Measurements from ENCODE around the gene CORO6. TPM values are rescaled to one million over a fixed set of nuclear protein-coding genes. Genes with fewer than 3 reads are reported as not detected.

Gene CORO6
- 100 to 1,000 TPM in 2 of 4 donors, 10 to 100 TPM in 2; 65.3 to 161 (median 99.2) TPM for total RNA-seq

DNA sequence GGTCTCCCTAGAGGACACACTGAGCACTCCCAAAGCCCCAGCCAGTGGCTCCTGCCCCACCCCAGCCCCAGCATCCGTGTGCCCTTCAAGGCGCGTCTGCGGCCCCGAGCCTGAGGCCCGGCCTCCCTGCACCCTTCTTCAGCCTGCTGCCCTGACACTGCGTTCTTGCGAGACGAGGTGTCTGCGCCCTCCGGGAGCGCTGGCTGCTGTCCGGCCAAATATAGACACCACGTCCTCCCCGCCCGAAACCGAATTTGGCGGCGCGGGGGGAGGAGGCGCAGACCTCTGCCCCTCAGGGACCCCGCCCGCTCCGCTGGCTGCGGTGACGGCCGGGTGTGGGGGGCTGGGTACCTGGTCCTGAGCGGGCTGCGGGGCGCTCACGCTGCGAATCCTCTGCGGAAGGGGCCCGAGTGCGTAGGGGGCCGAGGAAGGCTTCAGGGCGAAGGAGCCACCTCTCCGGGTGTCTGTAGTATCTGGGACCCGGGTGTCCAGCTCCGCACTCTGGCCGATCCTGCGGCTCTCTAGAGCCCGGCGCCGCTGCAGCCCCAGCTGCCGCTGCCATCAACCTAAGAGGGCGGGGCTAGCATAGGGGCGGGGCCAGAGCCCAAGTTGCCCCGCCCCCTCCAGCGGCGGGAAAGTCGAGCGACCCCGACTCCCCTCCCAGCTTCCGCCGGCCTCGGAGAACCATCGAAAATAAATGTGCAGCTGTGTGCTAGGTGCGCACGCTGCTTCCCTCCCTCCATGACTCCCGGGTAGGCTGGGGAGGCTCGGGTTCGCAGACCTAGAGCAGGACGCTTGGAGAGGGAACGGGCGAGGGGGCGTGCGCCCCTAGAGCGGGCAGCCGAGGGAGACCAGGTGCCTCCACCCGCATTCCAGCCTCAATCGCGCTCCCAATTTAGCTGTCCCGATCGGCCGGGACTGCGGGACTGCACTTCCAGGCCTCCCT is at the start of gene CORO6:
CORO6 (minus strand) TSS at position 576 of the 946 bp plus-strand sequence. CDS start 1,491 bp downstream, outside the sequence.
- Histone ChIP-seq H3K4me3 (replicated peaks in 1 of 3) (peak within 1 kb of the TSS; percentile 51 to 83 (median 80)), H3K9me3 (no peaks in the 10 kb centered on the region), H3K27me3 (no peaks in the 10 kb centered on the region), H3K4me1 (peaks cover 16 to 75% of the 10 kb centered on the region in 2 donors), H3K36me3 (no peaks in the 10 kb centered on the region), H3K27ac (peak within 1 kb of the TSS in 2 of 3 donors; percentile 41 to 50)
- intact Hi-C loops (cut with DNase I), result no loop called here
- peak; percentile 47 to 52 for DNase-seq
- peak in 1 of 2 donors; percentile 79 for TF ChIP-seq POLR2A (IDR thresholded peaks at IDR 0.05)
- TF ChIP-seq, protein P1, sequence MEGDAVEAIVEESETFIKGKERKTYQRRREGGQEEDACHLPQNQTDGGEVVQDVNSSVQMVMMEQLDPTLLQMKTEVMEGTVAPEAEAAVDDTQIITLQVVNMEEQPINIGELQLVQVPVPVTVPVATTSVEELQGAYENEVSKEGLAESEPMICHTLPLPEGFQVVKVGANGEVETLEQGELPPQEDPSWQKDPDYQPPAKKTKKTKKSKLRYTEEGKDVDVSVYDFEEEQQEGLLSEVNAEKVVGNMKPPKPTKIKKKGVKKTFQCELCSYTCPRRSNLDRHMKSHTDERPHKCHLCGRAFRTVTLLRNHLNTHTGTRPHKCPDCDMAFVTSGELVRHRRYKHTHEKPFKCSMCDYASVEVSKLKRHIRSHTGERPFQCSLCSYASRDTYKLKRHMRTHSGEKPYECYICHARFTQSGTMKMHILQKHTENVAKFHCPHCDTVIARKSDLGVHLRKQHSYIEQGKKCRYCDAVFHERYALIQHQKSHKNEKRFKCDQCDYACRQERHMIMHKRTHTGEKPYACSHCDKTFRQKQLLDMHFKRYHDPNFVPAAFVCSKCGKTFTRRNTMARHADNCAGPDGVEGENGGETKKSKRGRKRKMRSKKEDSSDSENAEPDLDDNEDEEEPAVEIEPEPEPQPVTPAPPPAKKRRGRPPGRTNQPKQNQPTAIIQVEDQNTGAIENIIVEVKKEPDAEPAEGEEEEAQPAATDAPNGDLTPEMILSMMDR (IDR thresholded peaks at IDR 0.05), result no peak
- WGBS, 2 donors, result 12 to 21% methylated on average over 26 to 36 of the region's 77 CpGs

DNA sequence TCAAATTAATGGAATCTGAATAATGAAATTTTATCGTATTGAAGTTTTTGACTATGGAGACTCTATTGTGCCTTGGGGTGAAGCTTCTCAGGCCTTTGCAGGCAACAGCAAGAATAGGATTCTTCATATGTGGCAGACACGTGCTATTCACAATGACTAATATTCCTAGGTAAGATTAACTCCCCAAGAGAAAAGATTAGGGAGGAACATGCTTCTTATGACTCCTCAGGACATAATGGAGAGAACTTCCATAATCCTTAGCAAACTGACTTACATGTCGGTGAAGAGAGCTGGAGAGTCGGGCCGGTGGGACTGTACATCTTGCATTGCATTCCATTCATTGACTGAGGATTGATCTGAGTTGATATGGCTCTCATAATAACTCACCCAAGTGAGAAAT is 48.9 kb upstream of the CORO6 start:
- Histone ChIP-seq H3K9me3 (no peaks in the 10 kb centered on the region), H3K27ac (no peak overlapping the region), H3K36me3 (peaks cover under 1 to 8% of the 10 kb centered on the region in 2 donors), H3K27me3 (no peaks in the 10 kb centered on the region), H3K4me3 (replicated peaks in 1 of 3) (no peak overlapping the region), H3K4me1 (peaks cover 0 to 10% of the 10 kb centered on the region in 2 donors)
- TF ChIP-seq, protein P1 (IDR thresholded peaks at IDR 0.05), result no peak
- no peak for TF ChIP-seq POLR2A (IDR thresholded peaks at IDR 0.05)
- 81 to 84% methylated on average over 5 of the region's 5 CpGs for WGBS, 2 donors
- intact Hi-C loops (cut with DNase I), result no loop called here
- DNase-seq, result no peak

DNA sequence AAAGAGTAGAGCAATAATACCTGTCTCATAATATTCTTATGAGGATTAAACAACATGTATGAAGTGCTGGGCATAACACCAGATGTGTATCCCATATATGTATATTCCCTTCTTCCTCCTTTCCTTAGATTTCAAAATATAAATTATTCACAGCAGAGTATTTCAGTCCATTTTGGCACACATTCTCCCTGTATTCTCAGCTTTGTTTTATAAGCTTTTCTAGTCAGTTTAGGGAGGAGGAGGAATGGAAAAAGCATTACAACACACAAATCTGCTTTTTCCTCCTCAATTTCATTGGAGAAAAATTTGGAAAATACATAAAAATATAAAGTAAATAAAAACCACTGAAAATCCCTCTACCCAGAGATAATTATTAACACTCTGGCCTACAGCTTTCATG is 46.6 kb upstream of the CORO6 start:
- Histone ChIP-seq H3K27ac (no peak overlapping the region), H3K36me3 (peaks cover 6 to 15% of the 10 kb centered on the region in 2 donors), H3K9me3 (no peaks in the 10 kb centered on the region), H3K4me3 (replicated peaks in 1 of 3) (no peak overlapping the region), H3K27me3 (no peaks in the 10 kb centered on the region), H3K4me1 (peaks cover 0 to 10% of the 10 kb centered on the region in 2 donors)
- no peak for DNase-seq
- intact Hi-C loops (cut with DNase I), result no loop called here
- no peak for TF ChIP-seq POLR2A (IDR thresholded peaks at IDR 0.05)
- TF ChIP-seq, protein P1 (IDR thresholded peaks at IDR 0.05), result no peak

DNA sequence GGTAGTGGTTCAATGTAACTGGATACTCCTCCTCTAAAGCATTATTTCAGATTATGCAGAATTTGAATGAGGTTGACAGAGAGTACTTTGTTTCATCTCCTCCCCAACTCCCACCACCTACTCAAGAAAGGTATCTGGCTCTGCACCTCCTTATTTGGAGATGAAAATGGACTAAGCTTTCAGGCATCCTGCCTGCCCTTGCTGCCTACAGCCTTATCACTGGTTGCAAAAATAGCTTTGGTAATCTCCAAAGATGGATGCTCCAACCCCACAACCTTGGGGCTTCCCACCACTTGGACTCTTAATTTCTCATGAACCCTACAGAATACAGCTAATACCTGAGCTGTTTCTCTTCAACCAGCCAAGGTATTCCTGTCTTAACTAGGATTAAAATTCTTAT is 45.3 kb upstream of the CORO6 start:
- H3K27ac ChIP-seq, result peak overlapping the region; percentile 4 to 38 (median 34)
- H3K4me1 ChIP-seq, result peaks cover 4 to 14% of the 10 kb centered on the region in 2 donors
- intact Hi-C loops (cut with DNase I), result no loop called here
- no peaks in the 10 kb centered on the region for H3K27me3 ChIP-seq
- no peak for DNase-seq
- TF ChIP-seq POLR2A (IDR thresholded peaks at IDR 0.05), result no peak
- H3K9me3 ChIP-seq, result no peaks in the 10 kb centered on the region
- H3K36me3 ChIP-seq, result peaks cover 6 to 15% of the 10 kb centered on the region in 2 donors
- H3K4me3 ChIP-seq (replicated peaks in 1 of 3), result no peak overlapping the region

DNA sequence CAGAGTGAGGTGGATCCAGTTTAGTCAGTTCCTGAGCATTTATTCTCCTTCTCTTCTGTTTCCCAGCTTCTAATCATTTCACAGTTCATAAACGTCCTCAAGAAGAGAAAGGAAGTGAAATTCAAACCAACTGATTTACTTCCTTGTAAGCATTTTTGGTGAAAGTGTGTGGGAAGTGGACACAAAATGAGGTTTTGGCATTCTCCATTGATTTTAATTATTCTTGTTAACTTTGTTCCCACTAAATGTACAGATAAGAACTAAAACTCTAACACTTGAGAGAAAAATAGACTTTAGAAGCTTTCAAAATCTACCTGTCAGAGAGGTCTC is 42.7 kb upstream of the CORO6 start:
- intact Hi-C loops (cut with DNase I), result no loop called here
- Histone ChIP-seq H3K27ac (peak overlapping the region in 1 of 3 donors; percentile 34), H3K27me3 (no peaks in the 10 kb centered on the region), H3K9me3 (no peaks in the 10 kb centered on the region), H3K4me3 (replicated peaks in 1 of 3) (no peak overlapping the region), H3K4me1 (peaks cover 7 to 22% of the 10 kb centered on the region in 2 donors), H3K36me3 (peaks cover 6 to 11% of the 10 kb centered on the region in 2 donors)
- no peak for TF ChIP-seq POLR2A (IDR thresholded peaks at IDR 0.05)
- TF ChIP-seq, protein P1 (IDR thresholded peaks at IDR 0.05), result no peak
- DNase-seq, result no peak
- WGBS, 2 donors, result 27 to 50% methylated on average over 1 of the region's 1 CpG
